A673 (cell line): ENCODE measurements around the gene METAP2.

Experiments used
- CTCF ChIP-seq: fragments of 300-800, 200-600 bp; sonication (generic); conservative IDR thresholded peaks from 2 replicates; pipeline ENCODE4 v1.5.1; 2017; ENCODE audit warnings: low read depth, mild to moderate bottlenecking, antibody characterized with exemption, low read length, moderate library complexity, mixed read lengths
- EZH2 ChIP-seq: fragments of 200-600 bp; sonication (generic); IDR thresholded peaks from 2 replicates; pipeline ENCODE4 v1.6.1; 2017; ENCODE audit warnings: borderline replicate concordance, low read depth, mild to moderate bottlenecking, mixed read lengths, antibody characterized with exemption, low read length; ENCODE audit not compliant: poor library complexity, severe bottlenecking

- no peak for TF ChIP-seq CTCF
- TF ChIP-seq EZH2: no peak
These were observed 77.4 kb downstream of the METAP2 start, which contains the start of gene USP44 for GRCh38 chr12:95551305-95551704.
